HG02588 (cell line): ENCODE measurements around the gene SRSF6.
"Not testable (repeated sequence)": the region's sequence is repeated elsewhere in the genome, so short reads cannot be mapped to it uniquely, and the experiment has no call there.

ENCODE experiments used
- ATAC-seq: cut with Tn5 transposase; IDR thresholded peaks from one replicate; pipeline ENCODE4 v1.9.1; 2021; ENCODE audit warnings: mild to moderate bottlenecking, moderate library complexity; ENCODE audit not compliant: unreplicated experiment

Gene SRSF6

GRCh38 chr20:43473381-43473704 is 15.6 kb downstream of the SRSF6 start:
- no peak for ATAC-seq

- ATAC-seq = no peak
These were observed 19.5 kb downstream of the SRSF6 start for GRCh38 chr20:43477193-43477592.

GRCh38 chr20:43477619-43478018 is 19.9 kb downstream of the SRSF6 start:
- ATAC-seq = no peak

GRCh38 chr20:43490038-43490437 is 32.3 kb downstream of the SRSF6 start:
- ATAC-seq = no peak

- no peak for ATAC-seq
These were observed 34.4 kb downstream of the SRSF6 start for GRCh38 chr20:43492101-43492500.

GRCh38 chr20:43495388-43495787 is 37.7 kb downstream of the SRSF6 start:
- no peak for ATAC-seq

GRCh38 chr20:43502021-43502420 is 44.3 kb downstream of the SRSF6 start:
- ATAC-seq = not testable (repeated sequence)

- ATAC-seq = no peak
These were observed 48.5 kb downstream of the SRSF6 start for GRCh38 chr20:43506238-43506637.

- ATAC-seq = no peak
These were observed 49.7 kb downstream of the SRSF6 start, which contains the start of gene L3MBTL1 for GRCh38 chr20:43507150-43508080. TSS of gene L3MBTL1 (plus strand) at chr20:43507697. CDS start at chr20:43513504, 5,807 bp downstream.

GRCh38 chr20:43508106-43508505 is 50.4 kb downstream of the SRSF6 start:
- ATAC-seq = no peak

GRCh38 chr20:43508604-43509040 is 50.9 kb downstream of the SRSF6 start:
- ATAC-seq = no peak

- ATAC-seq = no peak
These were observed 54.2 kb downstream of the SRSF6 start for GRCh38 chr20:43511879-43512278.

GRCh38 chr20:43513372-43513930 is 55.8 kb downstream of the SRSF6 start:
- ATAC-seq = no peak
